Inferior parietal cortex (tissue), 1 donor: ENCODE results near the gene PARP9.

Source experiments
- DNase-seq: peaks from one replicate; pipeline ENCODE4 v3.0.0-alpha.2; 2016; ENCODE audit errors: extremely low spot score

PARP9 gene

GRCh38 chr3:122564155-122564912 lies at the start of gene PARP9, which contains the start of gene DTX3L:
Gene PARP9, minus strand, starts transcription at chr3:122564300. Its CDS starts 4,680 bp downstream, at chr3:122559620.
Gene DTX3L, plus strand, starts transcription at chr3:122564338. Its CDS starts 89 bp downstream, at chr3:122564427.
- DNase-seq: peak; percentile 30

DNA sequence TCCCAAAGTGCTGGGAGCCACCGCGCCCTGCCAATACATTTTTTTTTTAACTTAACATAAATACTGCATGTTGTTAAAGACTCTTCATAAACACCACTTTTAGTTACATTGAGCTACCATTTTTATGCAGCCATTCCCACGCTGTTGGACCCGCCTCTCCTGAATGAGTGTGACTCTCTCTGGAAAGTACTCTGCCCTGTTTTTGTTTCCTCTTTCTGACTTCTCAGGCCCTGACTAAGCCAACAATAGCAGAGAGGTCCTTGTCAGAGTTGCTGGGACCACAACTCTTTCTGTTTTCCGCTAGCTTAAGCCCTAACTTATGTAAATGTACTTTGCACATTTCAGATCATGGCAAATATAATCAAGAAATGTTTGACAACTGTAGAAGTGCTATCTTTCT lies 48.6 kb upstream of the PARP9 start:
- no peak for DNase-seq

DNA sequence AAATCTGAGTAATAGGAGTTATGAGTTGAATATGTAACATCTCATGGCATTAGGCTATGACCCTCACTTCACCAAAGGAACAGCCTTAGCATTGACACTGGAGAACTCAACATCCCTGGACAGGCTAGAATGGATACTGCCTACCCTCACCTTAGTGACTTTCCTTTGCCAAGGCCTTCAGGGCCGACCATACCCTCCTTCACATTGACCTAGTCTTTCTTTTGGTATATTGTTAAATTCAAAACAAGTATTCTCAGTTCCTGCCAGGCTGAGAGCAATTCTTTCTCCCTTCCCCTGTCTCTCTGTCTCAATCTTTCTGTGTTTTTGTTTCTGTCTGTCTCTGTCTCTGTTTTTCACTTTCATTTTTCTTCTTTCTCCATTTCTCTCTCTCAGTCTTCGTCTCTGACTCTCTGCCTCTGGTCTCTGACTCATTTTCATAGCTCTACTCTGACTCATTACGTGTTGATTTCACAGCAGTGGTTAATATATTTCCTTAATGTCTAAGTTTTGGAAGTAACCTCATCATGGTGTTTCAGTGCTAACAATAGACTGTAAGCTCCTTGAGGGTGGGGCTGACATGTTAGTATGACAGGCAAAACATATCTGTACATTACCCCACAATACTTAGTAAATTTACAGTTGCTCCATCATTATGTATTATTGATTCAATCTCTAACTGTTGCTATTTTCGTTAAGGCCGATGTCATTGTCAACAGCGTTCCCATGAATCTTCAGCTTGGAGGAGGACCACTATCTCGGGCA lies 45.9 kb upstream of the PARP9 start:
- DNase-seq: no peak

DNA sequence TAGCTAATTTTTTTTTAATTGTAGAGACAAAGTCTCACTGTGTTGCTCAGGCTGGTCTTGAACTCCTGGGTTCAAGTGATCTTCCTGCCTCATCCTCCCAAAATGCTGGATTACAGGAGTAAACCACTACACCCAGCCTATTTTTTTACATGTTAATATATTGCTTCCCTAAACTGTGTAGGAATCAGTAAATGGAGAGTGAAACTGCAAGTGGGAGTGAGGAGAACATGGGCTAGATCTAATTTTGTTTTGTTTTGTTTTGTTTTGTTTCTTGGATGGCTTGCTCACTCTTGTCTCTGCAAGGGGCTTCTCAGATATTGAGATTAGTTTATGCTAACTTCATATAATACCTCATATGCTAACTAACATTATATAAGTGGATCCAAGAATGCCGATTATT lies 44.8 kb upstream of the PARP9 start:
- DNase-seq: no peak

DNA sequence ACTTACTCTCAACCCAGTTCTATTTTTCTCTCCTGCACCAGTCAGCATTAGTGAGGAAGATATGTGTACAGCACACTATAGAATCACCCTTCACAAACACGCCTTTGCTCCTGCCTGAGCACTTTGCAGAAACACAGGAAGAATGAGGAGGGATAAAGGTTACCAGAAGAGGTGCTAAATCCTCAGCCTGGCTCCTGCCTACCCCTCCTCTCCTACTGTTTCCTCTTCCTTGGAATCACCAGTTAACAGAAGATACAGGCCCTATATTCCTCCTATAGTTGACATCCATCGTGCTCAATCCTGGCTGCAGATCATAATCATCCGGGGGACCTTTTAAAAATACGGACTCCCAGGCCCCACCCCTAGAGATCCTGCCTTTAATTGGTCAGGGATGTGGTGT lies 42.2 kb upstream of the PARP9 start:
- no peak for DNase-seq

DNA sequence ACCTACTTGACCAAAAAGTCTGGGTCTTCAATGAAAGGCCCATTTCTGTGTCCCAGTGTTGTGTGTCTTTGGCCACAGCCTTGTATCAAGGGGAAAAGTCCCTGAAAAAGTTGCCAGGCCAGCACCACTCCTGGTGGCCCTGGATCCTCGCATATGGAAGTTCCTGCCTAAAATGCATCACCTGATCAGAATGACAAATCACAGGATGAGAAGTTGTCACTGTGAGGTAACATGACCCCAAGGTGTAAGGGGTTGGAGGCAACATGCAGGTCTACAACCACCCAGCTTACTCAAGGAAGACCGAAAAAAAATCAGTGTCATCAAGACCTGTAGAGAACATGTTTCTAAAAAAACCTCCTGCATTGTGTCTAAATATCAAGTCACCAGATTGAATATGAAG lies 39.0 kb upstream of the PARP9 start:
- DNase-seq: no peak

GRCh38 chr3:122602011-122602710 lies 38.1 kb upstream of the PARP9 start:
- DNase-seq: no peak

DNA sequence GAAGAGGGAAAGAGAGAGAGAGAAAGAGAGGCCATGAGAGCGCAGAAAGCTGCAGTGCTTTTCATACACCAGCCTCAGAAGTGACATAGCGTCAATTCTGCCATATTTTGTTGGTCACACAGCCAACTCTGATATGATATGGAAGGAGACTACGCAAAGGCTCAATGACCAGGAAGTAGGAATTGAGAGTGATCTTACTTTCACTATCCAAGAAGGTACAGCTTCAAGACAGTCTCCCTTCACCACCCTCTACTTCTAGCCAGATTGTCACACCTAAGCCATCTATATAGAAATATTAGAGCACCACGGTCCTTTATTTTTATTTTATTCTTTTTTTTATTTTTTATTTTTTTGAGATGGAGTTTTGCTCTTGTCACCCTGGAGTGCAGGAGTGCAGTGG lies 34.5 kb upstream of the PARP9 start:
- DNase-seq: no peak

- DNase-seq: no peak
Measured at GRCh38 chr3:122598151-122598550, 34.1 kb upstream of the PARP9 start.

DNA sequence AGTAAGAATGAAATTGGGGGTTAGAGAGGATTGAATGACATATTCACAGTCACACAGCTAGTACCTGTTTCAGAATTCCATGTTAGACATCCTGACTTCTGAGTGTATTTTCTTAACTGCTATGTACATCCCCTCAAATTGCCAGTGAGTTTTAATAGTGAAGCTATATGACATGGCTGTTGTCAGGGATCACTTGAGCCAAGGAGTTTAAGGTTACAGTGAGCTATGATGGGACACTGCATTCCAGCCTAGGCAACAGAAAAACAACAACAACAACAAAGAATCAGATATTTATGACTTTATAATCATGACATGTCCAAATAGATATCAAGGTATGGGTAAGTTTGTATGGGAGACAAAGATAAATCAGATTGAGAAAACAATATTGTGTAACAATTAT lies 29.9 kb upstream of the PARP9 start:
- DNase-seq: no peak

GRCh38 chr3:122590610-122591009 lies 26.5 kb upstream of the PARP9 start:
- no peak for DNase-seq

DNA sequence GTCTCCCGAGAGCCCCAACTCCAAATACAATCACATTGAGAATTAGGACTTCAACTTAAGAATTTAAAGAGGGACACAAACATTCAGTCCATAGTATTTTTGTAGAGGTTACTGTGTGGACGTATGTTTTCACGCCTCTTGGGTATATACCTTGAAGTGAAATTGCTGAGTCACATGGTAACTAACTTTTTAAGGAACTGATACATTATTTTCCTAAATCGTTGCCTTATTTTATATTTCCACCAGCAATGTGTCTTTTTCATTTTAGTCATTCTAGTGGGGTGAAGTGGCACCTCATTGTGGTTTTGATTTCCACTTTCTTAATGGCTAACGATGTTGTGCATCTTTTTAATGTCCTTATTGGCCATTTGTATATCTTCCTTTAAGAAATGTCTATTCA lies 25.2 kb upstream of the PARP9 start:
- no peak for DNase-seq

DNA sequence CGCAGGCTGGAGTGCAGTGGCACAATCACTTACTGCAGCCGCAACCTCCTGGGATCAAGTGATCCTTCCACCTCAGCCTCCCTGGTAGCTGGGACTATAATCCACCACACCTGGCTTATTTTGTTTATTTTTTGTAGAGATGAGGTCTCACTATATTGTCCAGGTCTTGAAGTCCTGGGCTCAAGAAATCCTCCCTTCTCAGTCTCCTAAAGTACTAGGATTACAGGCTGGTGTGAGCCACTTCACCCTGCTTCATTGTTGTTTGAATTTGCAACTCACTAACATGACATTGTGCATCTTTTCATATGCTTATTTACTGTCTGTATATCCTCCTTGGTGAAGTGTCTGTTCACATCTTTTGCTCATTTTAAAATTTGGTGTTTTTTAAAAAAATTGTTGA lies 23.5 kb upstream of the PARP9 start:
- no peak for DNase-seq

DNA sequence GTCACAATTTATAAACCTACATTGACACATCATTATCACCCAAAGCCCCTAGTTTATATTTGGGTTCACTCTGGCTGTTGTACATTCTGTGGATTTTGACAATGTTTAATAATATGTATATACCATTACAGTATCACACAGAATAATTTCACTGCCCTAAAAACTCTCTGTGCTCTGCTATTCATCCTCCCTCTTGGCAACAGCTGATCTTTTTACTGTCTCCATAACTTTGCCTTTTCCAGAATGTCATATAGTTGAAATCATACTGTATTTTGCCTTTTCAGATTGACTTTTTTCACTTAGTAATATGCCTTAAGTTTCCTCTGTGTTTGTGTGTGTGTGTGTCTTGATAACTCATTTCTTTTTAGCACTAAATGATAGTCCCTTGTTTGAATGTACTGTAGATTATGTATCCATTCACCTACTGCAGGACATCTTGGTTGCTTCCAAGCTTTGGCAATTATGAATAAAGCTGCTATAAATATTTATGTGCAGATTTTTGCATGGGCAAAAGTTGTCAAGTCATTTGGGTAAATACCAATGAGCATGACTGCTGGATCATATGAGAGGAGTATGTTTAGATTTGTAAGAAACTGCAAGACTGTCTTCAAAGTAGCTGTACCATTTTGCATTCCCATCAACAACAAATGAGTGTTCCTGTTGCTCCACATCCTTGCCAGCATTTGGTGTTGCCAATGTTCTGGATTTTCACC lies 22.8 kb upstream of the PARP9 start:
- DNase-seq: no peak

DNA sequence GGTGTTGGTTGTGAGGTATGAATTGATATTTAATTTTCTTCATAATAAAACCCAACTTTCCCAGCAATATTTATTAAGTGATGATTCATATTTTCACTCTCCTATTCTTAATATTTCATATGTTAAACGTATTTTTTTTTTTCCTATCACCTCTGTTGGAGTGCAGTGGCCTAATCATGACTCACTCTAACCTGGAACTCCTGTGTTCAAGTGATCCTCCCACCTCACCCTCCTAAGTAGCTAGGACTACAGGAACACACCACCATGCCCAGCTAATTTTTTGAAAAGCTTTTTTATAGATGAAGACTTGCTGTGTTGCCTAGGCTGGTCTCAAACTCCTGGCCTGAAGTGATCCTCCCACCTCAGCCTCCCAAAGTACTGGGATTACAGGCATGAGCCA lies 22.0 kb upstream of the PARP9 start:
- no peak for DNase-seq

DNA sequence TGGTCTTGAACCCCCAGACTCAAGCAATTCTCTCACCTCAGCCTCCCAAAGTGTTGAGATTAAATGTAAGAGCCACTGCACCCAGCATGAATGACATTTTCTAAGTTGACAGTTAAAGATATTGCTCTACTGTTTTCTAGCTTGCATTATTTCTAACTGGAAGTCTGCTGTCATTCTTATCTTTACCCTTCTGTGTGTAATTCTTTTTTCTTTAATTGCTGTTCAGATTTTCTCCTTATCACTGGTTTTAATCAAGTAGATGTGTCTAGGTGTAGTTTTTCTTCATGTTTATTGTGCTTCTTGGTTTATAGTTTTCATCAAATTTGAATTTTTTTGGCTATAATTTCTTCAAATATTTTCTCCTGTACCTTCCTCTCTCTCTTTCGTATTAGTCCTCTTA lies 18.3 kb upstream of the PARP9 start:
- no peak for DNase-seq

- no peak for DNase-seq
Measured at GRCh38 chr3:122581622-122582021, 17.5 kb upstream of the PARP9 start.

GRCh38 chr3:122580470-122580869 lies 16.4 kb upstream of the PARP9 start:
- DNase-seq: no peak

DNA sequence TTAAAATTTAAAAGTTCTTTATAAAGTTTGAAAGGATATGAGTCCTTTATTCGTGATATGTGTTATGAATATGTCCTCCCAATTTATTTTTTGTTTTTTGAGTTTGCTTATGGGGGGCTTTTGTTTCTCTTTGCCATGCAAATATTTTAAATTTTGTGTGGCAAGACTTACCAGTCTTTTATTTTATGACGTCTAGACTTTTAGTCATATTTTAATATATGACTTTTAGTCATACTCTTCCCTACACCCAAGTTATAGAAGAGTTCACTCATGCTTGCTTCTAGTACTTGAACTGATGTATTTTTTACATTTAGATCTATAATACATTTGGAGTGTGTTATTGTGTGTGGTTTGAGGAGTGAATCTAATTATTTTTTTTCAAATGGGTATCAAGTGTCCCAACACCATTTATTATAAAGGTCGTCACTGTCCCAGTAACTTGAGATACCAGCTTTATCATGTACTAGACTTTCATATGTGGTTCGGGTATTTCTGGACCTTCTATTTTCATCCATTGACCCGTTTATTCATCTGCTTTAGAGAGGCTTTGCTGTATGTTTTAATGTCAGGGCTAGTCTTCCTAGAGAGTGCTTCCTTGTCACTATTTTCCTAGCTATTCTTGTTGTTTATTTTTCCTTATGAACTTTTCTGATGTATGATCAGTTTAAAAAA lies 14.1 kb upstream of the PARP9 start:
- DNase-seq: no peak

GRCh38 chr3:122577409-122578031 lies 13.4 kb upstream of the PARP9 start, which contains the start of gene PARP15:
Gene PARP15, plus strand, starts transcription at chr3:122577650. Its CDS starts 18 bp downstream, at chr3:122577668.
- no peak for DNase-seq
